HG03378 (cell line): ENCODE results near the gene PPP1CC.
"Not testable (repeated sequence)": the region's sequence is repeated elsewhere in the genome, so short reads cannot be mapped to it uniquely, and the experiment has no call there.

Experiments used
- ATAC-seq: cut with Tn5 transposase; IDR thresholded peaks from one replicate; pipeline ENCODE4 v1.9.1; 2021; ENCODE audit warnings: mild to moderate bottlenecking, moderate library complexity; ENCODE audit not compliant: unreplicated experiment

The PPP1CC gene

DNA sequence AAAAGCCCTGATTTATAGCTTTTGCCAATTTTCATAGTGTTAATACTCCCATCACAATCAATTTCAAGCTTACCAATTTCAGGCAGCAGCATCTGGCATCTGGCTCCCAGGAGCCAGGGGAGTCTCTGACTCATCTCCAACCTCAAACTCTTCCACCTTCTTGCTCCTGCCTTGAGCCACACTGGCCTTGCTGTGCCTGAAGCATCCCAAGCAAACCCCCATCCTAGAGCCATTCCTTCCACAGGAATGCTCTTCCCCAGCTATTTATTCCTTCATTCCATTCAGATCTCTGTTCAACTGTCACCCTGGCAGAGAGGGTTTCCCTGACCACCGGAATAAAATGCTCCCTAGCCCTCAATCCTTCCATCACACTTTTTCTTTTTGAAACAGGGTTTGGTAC, 13.9 kb upstream of the PPP1CC start:
- no peak for ATAC-seq

DNA sequence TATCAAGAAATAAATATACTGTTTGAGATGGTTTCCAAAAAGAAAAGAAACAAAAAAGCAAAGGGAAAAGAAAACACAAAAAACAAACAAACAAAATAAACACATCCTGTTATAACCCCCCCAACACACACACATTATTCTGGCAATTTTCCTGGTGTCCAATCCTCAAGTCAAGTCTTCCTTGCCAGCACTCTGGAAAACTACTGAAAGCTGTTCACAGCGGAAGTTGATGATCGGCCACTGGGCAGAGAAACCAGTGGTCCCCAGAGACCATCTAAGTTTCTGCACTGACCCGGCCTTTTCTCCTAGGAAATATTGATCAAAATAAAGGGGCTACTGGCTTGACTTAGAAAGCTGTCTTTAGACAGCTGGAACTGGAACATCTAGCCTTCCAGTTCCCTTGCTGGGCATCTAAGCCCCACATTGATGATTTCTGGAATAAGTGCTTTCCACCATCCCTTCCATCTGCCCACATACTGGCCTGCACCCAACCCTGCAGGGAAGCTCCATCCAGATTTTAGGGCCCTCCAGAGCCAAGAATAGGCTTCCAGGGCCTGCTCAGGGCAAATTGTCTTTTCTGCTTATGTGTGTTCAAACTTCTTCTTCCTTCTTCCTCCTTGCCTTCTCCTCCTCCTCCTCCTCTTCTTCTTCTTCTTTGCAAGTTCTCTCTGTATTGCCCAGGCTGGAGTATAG, 11.6 kb upstream of the PPP1CC start:
- no peak for ATAC-seq

DNA sequence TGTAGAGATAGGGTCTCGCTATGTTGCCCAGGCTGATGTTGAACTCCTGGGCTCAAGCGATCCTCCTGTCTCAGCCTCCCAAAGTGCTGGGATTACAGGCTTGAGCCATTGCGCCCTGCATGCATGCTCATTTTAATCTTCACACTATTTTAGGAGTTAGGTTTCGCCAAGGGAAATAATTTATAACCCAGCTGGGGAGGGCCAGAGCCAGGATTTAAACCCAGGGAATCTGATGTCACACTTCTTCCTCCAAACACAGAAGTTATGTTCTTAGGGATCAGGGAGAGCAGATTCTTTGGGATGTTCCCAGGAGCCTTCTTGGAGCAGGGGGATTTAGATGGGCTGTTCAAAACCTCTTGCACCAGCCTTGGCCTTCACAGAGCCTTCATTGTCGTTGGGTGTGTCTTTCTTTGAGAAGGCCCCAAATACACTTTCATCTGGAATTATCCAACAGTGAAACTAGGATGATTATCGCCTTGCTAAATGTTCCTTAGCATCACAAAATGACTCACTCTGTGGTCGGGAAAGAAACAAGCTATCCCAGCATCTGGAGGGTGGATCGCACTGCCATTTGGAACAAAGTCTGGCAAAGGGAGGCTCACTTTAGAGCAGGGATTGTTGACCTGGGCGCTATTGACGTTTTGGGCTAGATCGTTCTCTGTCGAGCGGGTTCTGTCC, 8.2 kb upstream of the PPP1CC start:
- no peak for ATAC-seq

DNA sequence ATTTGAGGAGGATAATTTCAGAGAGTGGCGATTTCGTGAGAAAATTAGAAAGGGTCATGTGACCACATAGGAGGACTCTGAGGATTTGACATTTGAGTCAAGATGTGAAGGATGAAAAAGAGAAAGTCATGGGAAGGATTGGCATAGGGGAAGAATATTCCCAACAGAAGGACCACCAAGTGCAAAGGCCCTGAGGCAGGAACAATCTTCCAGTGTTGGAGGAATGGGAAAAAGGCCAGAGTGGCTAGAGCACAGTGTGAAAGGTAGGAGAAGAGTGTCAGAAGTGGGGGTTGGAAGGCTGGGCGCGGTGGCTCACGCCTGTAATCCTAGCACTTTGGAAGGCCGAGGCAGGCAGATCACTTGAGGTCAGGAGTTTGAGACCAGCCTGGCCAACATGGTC, 3.9 kb upstream of the PPP1CC start:
- ATAC-seq: no peak

DNA sequence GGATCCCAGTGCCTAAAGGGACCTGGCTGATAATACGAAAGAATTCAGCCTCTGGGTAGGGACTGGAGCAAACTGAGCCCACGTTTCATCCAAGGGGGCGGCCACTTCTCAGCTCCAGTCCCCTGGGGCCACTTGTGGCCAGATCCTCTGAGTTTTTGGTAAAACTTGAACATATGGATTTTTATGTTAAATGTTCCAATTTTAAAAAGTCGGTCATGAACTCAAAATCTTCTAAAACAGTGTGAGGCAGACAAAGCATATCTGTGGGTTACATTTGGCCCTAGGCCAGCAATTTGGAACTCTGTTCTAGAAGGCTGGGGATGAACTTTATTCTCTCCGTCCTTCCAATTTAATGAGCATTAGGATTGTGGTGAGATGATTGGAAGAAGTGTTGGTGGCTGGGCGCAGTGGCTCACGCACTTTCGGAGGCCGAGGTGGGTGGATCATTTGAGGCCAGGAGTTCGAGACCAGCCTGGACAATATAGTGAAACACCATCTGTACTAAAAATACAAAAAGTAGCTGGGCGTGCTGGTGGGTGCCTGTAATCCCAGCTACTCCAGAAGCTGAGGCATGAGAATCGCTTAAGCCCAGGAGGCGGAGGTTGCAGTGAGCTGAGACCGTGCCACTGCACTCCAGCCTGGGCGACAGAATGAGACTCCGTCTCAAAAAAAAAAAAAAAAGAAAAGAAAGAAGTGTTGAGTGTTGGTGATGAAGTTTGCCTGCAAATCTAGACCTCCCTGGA, 3.0 kb upstream of the PPP1CC start:
- ATAC-seq: no peak

DNA sequence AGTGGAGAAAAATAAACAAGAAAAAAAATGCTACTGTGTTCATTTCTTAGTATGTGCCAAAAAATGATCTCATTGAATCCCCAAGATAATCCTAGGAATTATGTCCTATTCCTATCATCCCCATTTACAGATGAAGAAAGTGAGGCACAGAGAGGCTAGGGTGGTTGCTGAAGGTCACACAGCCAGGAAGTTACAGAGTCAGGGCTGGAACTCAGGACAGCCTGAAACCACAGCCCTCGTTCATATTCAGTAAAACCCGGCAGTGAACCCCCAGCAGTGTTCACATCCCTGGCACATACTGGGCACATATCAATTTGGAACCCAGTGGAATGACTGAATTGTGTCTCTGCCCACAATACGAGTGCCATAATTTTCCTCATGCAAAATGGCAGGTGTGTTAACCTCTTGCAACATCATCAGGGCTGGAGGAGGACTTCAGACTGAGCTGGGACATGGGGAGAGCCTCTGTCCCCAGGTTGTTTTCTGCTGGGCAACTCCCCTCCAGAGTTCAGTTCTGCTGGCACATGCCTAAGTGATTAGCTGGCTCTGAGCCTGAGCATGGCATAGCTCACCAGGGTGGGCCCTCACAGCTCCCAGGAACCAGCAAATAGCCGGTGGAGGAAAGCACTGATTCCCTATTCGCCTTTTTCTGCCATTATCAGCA, 2.0 kb upstream of the PPP1CC start:
- ATAC-seq: no peak

DNA sequence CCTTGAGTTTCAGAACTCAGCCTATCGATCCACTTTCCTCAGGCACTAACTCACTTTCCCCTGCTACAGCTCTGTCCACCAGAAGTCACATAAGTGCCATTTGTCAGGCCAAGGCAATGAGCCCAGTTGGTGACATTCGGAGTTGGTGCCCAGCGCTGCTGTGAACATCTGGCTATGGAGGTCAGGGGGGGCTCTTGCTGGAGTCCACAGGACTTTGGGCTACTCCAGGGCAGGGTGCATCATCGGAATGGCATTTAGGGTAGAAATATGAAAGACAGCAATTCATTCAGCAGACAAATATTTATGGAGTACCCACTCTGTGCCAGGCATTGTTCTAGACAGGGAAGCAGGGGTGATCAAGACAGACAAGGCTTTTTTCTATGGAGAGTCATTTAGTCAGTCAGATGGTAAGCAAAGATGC, 1.5 kb upstream of the PPP1CC start:
- ATAC-seq: no peak

DNA sequence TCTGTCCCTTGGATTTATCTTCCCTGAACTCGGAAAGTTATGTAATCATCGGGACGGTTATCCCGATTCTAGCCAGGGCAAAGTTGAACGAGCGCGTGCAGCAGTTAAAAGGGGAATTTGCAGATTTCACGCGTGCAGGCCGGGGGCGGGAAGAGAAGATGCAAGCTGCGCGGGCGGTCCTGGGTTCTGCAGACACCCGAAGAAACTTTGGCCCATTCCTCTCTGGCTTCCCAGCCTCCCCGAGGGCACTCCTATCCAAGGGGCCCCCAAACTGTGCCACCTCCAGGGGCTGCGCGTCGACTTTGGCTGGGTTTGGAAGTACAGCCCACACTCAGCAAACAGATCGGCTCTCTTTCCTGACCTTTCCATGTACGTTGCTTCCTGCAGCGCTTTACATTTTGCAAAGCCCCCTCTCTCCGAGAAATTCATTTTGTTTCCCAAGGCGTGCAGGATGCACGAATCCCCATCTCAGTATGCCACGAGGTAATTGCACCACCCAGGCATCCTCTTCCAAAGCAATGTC, 941 bp upstream of the PPP1CC start:
- ATAC-seq: no peak

DNA sequence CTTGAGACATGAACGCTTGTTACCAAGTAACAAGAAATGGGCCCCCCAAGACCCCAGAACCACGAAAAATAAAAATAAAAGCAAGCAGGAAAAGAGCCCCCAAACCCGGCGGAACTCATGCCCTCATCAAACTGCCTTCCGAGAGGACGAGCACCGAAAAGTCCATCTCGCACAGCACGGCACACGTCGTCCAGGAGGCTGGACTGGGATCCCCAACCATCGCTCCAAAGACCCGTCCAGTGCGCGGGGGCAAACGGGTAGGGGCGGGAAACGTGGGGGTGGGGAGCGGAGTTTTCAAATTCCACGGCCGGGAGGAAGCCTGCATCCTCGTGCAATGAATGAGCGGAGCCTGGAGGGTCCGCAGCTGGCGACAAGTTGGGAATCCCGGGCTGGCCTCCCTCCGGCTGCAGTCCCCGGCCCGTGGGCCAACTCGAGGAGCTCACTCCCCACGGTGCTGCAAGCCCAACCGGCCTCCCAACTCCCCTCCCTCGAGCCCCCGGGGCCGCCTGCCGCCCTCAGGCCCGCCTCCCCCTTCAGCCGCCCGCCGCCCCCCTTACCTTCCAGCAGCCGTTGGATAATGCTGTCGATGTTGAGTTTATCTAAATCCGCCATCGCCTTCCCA, 484 bp downstream of the PPP1CC start:
- no peak for ATAC-seq

DNA sequence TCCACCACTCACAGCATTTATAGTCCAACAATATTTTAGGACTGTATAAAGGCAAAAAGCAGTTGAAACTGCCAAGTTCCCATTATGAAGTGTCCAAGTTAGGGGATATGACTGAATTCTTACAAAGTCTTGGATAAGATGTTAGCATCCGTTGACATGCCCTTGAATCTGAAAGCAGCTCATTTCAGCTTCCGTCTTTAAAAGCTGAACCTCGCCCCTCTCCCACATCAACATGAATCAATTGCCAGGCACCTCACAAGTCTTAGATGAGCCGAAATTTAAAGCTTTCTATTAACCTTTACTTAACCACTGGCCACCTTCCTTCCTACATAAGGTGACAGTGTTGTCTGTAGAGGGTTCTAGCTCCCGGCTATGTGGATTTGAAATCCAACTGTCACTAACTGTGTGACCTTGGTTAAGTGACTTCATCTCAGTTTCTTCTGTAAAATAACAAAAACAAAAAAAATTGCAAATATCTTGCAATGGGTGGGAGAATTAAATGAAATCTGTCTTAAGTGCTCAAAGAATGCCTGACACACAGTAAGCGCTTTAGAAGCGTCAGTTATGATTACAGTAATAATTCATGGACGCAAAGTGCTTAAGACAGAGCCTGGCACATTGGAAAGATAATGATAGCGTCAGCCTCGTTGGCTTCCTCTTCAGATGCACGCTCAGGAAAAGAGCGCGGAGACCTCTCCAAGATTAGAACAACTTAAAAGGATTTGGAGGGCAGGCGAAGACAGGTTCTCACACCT, 1.2 kb downstream of the PPP1CC start:
- ATAC-seq: no peak

DNA sequence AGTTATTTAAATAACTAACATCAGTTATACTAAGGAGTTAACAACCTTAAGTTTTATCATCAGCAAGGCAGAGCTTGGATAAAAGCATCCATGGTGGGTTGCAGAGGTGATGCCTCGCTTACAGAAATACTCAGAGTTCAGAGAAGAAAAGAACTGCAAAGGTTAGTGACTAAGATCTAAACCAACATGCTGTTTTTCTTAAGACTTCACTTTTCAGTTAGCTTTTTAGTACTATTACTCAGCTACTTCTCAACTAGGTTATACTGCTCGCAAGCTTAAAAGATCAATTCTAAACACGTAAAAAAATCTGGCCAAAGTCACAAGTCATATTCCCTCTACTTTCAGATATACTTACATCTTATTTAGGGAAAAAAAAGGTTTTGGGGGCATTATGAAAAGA, 2.8 kb downstream of the PPP1CC start:
- no peak for ATAC-seq

DNA sequence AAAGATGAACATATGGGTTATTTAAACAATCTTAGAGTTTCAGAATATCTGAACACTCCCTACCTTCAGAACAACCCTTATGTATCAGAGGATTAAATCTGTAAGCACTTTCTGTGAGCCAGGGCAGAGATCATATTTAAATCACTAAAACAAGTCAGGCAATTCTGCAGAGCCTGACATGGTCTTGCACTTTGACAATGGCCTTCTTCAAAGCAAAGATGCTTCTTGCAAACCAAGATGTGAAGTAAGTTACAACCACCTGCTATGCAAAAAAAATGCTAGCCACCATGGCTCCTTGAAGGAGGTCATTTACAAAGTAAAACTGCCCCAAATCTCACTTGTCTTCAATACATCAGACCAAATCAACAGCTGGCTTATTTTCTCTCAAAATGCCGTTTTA, 3.2 kb downstream of the PPP1CC start:
- no peak for ATAC-seq

DNA sequence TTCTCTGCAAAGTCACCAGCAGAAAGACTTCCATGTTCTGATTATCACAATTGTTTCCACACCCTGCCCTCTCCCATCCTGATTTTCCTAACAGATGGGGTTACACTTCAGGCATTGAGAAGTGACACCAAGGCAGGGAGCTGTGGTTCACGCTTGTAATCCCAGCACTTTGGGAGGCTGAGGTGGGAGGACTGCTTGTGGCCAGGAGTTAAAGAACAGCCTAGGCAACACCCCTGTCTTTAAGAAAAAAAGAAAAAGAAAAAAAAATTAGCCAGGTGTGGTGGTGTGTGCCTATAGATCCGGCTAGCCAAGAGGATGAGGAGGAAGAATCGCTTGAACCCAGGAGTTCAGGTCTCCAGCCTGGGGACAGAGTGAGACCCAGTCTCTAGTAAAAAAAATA, 5.2 kb downstream of the PPP1CC start:
- no peak for ATAC-seq

DNA sequence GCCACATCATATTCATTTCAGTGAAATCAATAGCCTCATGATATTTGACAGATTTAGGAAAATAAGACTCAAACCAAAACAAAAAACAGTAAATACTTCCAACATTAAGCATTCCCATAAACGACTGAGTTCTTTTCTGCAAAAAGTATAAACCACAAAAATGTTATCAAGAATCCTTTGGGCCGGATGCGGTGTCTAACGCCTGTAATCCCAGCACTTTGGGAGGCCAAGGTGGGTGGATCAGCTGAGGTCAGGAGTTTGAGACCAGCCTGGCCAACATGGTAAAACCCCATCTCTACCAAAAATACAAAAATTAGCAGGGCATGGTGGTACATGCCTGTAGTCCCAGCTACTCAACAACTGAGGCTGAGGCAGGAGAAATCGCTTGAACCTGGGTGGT, 5.7 kb downstream of the PPP1CC start:
- ATAC-seq: not testable (repeated sequence)

DNA sequence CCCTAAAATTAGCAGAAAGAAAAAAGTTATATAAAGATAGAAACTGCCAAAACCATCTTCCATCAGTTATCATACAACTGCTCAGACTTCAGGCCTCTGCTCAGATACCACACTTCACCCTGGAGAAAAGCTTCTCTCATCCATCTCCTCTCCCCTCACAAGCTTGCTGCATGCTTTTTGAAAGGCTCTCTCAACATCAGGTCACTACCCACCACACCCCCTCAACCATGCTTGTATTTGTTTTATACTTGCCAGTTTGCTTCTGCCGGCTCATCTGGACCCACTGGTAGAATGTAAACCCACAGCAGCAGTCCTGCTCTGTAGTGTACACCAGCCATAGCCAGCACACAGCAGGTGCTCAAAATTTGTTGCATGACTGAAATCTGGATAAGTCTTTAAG, 8.8 kb downstream of the PPP1CC start:
- no peak for ATAC-seq

DNA sequence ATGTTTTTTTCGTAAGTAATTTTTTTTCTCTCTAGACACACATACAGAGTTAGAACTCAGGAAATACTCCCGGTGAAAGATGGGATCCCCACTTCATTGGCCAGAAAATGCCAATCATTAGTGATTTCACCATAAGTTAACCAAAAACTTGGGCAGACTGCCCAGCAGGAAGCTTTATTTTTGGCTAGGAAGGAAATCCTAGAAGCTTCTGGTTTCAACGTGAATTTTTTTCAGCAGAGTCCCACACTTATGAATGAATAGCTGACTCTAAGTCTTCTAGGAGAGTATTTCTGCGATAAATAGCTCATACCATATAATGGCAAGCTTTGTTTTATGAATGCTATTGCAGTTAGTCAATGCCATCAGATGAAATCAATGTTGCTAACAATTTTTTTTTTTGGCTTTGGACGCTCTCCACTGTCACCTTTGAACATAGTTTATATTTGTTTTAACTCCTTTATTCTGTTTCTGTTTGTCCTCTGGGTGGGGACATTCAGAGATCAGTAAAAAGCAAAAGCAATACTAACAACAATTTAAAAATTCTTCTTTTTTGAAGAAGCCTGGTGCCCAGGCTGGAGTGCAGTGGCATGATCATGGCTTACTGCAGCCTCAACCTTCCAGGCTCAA, 9.5 kb downstream of the PPP1CC start:
- ATAC-seq: no peak

DNA sequence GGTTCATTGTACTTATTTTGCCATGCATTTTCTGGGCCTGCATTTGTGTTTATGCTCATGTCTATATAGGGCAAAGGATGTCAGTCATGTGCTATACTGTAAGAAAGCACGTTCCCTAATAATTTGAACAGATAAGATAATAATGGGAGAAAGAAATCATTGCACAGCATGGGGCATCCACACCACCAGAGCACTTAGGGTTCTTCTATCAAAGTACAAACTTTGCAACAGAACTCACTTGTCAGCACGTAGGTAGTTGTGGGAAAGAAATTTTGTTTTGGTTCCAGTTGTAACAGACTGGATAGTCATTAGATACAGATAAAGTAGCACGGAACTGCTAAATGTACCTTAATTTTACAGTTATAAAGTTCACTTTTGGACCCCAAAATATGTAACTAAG, 10.1 kb downstream of the PPP1CC start:
- ATAC-seq: no peak

DNA sequence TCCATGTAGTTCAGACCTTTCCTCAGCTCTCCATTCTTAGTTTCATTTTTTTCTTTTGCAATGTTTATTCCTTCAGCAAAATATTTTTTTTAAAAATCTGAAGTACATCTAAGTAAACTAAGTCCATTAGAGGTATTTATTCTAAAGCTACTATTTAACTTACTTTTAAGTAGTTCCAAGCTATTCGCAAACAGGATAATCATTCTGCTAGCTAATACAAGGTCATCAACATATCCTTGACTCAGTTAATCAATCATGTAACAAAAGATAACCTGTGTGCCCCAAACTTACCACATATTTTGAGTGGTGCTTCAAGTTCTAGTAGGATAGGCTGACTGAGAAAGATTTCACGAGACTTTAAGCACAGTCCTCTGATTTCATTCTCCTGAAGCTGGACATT, 11.2 kb downstream of the PPP1CC start:
- ATAC-seq: no peak

DNA sequence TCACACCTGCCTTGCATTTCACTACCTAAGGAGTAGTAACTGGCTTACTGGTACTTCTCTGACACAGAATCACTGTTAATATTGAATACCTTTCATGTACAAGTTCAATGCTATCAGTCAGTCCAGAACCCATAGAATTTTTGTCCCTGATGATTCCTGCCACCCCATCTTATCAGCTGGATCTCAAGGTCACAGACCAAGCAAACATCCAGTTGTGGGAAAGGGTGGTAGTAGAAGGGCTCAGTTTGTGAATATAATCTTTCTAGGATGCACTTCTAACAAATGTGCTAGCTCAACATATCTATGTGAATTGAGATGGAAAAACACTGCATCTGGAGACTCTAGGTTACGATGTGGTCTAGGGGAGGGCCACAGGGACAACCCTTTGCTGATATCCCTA, 14.1 kb downstream of the PPP1CC start:
- ATAC-seq: no peak
